Motor neuron (in vitro differentiated cells): ENCODE data around the gene CELSR1. TPM values are rescaled to one million over a fixed set of nuclear protein-coding genes. Genes with fewer than 3 reads are reported as not detected.

Experiments used
- ATAC-seq, 8 experiments: fragments of 200-7000 bp; cut with Tn5 transposase; replicated peaks in 6 of 8; 2 replicates each; pipeline ENCODE4 v1.8.0; 2021; ENCODE audit warnings: mild to moderate bottlenecking in 8 of 8, moderate library complexity in 8 of 8
- H3K27ac ChIP-seq, 2 donors: fragments of 250-450 bp; sonication (Bioruptor Pico); 2 replicates each; pipeline ENCODE4 v1.9.0; 2021; ENCODE audit warnings: antibody characterized with exemption in 2 of 2, mild to moderate bottlenecking in 2 of 2, moderate library complexity in 1 of 2
- H3K4me1 ChIP-seq, 2 donors: fragments of 250-450 bp; sonication (Bioruptor Pico); replicated peaks in 1 of 2; 2 replicates each; pipeline ENCODE4 v1.6.1; 2021; ENCODE audit warnings: antibody characterized with exemption in 2 of 2, mild to moderate bottlenecking in 2 of 2, moderate library complexity in 1 of 2
- H3K4me3 ChIP-seq, 5 donors: fragments of 250-450 bp; sonication (Bioruptor Pico); 2 replicates each; pipeline ENCODE4 v1.9.0; 2021; ENCODE audit warnings: antibody characterized with exemption in 5 of 5, mild to moderate bottlenecking in 5 of 5, moderate library complexity in 4 of 5
- WGBS, 10 experiments: fragments of 450-650 bp; shearing (Covaris generic); methylation state at CpG; one replicate each; pipeline ENCODE4 v1.0.0; 2022; 5-methylcytosine and 5-hydroxymethylcytosine counted together
- in situ Hi-C, 9 experiments: fragments of 400-800 bp; cut with MboI; loops; one replicate each; pipeline ENCODE4 v1.15.0; 2021; ENCODE audit warnings: low sequenced_read_pairs in 9 of 9, low pct_unique_long_range_greater_than_20kb in 2 of 9; ENCODE audit not compliant: unreplicated experiment in 9 of 9
- total RNA-seq, 8 experiments: library from RNA; unstranded; fragments of 300-600 nt; gene quantifications; 2 replicates each; pipeline versions ENCODE4 v1.2.3 to v1.2.4, GENCODE V29; 2022

The CELSR1 gene, protein sequence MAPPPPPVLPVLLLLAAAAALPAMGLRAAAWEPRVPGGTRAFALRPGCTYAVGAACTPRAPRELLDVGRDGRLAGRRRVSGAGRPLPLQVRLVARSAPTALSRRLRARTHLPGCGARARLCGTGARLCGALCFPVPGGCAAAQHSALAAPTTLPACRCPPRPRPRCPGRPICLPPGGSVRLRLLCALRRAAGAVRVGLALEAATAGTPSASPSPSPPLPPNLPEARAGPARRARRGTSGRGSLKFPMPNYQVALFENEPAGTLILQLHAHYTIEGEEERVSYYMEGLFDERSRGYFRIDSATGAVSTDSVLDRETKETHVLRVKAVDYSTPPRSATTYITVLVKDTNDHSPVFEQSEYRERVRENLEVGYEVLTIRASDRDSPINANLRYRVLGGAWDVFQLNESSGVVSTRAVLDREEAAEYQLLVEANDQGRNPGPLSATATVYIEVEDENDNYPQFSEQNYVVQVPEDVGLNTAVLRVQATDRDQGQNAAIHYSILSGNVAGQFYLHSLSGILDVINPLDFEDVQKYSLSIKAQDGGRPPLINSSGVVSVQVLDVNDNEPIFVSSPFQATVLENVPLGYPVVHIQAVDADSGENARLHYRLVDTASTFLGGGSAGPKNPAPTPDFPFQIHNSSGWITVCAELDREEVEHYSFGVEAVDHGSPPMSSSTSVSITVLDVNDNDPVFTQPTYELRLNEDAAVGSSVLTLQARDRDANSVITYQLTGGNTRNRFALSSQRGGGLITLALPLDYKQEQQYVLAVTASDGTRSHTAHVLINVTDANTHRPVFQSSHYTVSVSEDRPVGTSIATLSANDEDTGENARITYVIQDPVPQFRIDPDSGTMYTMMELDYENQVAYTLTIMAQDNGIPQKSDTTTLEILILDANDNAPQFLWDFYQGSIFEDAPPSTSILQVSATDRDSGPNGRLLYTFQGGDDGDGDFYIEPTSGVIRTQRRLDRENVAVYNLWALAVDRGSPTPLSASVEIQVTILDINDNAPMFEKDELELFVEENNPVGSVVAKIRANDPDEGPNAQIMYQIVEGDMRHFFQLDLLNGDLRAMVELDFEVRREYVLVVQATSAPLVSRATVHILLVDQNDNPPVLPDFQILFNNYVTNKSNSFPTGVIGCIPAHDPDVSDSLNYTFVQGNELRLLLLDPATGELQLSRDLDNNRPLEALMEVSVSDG (N-terminal part only)
- total RNA-seq, result 10 to 100 TPM in 1 of 8 experiments, 1 to 10 TPM in 6, under 1 TPM in 1; 0.76 to 26.6 (median 4.7) TPM

DNA sequence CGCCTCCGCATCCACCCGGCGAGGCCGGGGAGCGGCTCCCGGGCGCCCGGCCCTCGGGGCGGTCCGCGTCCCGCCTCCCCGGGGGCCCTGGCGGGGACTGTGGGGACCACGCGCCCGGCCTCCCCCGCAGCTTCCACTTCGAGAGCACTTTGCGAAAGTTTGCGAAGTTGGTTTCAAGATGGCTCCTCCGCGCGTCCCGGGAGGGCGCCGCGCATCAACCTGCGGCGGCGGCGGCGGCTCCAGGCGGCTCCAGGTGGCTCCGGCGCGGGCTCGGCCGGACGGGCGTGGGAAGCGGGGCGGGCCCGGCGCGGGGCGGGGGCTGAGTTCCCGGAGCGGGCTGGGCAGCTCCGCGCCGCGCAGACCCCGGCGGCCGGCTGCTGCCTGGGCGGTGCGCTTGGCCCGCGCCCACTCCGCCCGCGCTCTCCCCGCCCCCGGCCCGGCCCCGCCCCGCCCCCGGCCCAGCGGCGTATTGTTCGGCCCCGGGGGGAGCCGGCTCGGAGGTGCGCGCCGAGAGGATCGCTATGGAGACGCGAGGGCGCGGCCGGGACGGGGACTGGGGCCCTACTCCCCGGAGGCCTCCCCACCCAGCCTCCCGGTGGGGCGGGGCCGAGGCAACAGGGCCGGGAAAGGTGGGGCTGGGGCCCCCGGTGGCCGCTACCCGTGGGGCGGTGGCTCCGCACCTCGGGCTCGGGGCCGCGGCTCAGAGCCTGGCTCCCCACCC lies at the start of gene CELSR1:
CELSR1 (minus strand) TSS at position 396 of the 721 bp plus-strand sequence. CDS start 450 bp downstream, outside the sequence.
- in situ Hi-C loops, result loop anchor here in 5 of 9 experiments (25.0 kb wide), 4 partner anchors 150 to 425 kb away; no protein-coding TSS in a partner anchor
- H3K27ac ChIP-seq, result peak within 1 kb of the TSS in 1 of 2 donors; percentile 73

DNA sequence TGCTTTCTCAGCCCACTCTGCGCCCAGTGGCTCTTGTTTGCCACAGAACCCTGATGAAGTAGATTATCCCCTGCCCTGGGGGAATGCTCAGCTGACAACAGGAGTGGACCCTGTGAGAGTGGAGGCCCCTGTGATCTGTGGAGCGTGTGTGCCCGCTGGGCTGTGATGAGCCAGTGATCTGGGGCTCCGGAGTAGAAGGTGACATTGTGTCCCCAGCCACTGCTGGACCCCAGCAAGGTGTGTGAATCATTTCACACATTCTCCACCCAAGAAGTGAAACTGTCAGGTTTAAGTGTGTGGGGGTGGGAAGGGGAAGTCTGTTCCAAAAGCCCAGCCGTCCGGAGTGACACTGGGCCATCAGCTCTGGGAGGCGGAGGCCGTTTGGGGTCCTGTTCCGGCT lies 49.6 kb upstream of the CELSR1 start:
- no peak for ATAC-seq
- H3K27ac ChIP-seq, result no peak overlapping the region
- in situ Hi-C loops, result no loop called here
- H3K4me3 ChIP-seq, result no peak overlapping the region
- 100% methylated on average over 1 to 2 of the region's 9 CpGs; no CpG with 5 or more reads in 8 of the 10 experiments for WGBS, 10 experiments
- H3K4me1 ChIP-seq, result peaks cover 14 to 43% of the 10 kb centered on the region in 2 donors

More for the DNA sequence above, at the start of gene CELSR1:
- no CpG with 5 or more reads among the region's 101 CpGs for WGBS, 10 experiments
- ATAC-seq, result peak; percentile 46 to 81 (median 78)
- H3K4me1 ChIP-seq, result peaks cover 17 to 36% of the 10 kb centered on the region in 2 donors
- H3K4me3 ChIP-seq, result peak within 1 kb of the TSS; percentile 31 to 70 (median 42)

DNA sequence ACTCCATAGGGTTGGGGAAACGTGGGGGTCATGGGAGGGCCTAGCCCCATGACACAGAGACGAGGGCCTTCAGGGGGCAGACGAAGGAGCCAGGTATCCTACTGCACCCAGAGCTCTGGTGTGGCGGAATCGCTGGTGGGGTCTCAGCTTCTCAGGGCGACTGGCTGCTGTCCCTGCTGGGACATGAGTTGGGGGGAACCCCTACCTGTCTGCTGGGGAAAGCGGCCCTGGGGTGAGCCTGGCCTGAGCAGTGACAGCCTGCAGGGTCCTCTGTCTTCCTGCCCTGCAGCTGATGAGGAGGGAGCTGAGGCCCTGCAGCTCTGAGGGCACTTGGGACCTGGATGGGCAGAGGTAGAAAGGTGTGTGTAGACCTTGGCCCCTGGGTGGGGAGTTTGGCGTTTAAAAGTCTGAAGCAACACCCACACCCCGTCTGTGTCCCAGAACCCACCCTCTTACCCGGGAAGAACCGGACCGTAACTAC lies 49.2 kb upstream of the CELSR1 start:
- ATAC-seq, result no peak
- no peak overlapping the region for H3K4me3 ChIP-seq
- in situ Hi-C loops, result no loop called here
- WGBS, 10 experiments, result 67 to 100% methylated on average over 1 to 3 of the region's 12 CpGs; no CpG with 5 or more reads in 8 of the 10 experiments
- H3K27ac ChIP-seq, result no peak overlapping the region
- peaks cover 14 to 43% of the 10 kb centered on the region in 2 donors for H3K4me1 ChIP-seq

DNA sequence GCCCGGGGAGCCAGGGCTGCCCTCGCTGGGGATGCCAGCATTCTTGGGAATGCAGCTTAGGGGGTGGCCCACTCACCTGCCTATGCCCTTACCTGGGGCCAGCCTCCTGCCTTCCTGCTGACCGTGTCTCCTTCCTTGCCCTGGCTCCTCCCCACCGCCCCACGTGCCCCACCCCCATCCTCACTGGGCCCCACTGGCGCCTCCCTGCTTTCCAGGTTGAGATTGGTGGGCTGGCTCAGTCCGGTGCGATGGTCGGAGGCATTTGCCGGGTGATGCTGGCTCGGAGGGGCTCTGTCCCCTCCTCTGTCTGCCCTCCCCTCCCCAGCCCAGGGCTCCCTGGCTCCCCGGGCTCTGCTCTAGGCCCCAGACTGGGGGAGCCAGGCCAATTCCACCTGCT lies 48.7 kb upstream of the CELSR1 start:
- no CpG with 5 or more reads among the region's 12 CpGs for WGBS, 10 experiments
- no peak for ATAC-seq
- no peak overlapping the region for H3K4me3 ChIP-seq
- H3K27ac ChIP-seq, result no peak overlapping the region
- in situ Hi-C loops, result no loop called here
- H3K4me1 ChIP-seq, result peaks cover 14 to 43% of the 10 kb centered on the region in 2 donors

DNA sequence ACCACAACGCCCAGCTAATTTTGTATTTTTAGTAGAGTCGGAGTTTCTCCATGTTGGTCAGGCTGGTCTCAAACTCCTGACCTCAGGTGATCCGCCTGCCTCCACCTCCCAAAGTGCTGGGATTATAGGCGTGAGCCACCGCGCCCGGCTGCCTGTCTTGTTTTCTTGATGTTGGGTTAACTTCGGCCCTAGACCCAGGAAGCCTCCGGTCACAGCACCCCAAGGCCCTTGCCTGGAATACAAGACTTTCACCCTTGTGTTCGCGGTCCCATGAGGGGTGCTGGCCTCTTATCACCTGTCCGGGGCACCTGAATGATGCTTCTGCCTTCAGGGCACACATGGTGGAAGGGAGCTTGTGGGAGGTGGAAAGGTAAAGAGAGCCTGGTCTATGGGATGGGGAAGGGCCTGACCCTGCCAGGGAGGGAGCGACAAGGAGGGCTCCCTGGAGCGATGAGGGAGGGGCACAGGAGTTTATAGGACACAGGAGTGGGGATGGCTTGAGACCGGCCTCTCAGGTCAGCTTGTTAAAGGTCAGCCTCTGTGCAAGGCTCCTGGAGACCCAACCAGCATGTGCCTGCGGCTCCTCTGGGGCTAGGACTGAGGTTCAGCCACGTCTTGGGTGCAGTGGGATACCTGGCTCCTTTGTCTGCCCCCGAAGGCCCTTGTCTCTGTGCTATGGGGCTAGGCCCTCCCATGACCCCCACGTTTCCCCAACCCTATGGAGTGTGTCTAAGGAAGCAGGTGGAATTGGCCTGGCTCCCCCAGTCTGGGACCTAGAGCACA lies 48.1 kb upstream of the CELSR1 start:
- Histone ChIP-seq H3K4me3 (no peak overlapping the region), H3K27ac (no peak overlapping the region), H3K4me1 (peaks cover 14 to 45% of the 10 kb centered on the region in 2 donors)
- ATAC-seq, result no peak
- WGBS, 10 experiments, result 50 to 100% (median 89%) methylated on average over 1 to 9 of the region's 19 CpGs; no CpG with 5 or more reads in 3 of the 10 experiments
- in situ Hi-C loops, result no loop called here

DNA sequence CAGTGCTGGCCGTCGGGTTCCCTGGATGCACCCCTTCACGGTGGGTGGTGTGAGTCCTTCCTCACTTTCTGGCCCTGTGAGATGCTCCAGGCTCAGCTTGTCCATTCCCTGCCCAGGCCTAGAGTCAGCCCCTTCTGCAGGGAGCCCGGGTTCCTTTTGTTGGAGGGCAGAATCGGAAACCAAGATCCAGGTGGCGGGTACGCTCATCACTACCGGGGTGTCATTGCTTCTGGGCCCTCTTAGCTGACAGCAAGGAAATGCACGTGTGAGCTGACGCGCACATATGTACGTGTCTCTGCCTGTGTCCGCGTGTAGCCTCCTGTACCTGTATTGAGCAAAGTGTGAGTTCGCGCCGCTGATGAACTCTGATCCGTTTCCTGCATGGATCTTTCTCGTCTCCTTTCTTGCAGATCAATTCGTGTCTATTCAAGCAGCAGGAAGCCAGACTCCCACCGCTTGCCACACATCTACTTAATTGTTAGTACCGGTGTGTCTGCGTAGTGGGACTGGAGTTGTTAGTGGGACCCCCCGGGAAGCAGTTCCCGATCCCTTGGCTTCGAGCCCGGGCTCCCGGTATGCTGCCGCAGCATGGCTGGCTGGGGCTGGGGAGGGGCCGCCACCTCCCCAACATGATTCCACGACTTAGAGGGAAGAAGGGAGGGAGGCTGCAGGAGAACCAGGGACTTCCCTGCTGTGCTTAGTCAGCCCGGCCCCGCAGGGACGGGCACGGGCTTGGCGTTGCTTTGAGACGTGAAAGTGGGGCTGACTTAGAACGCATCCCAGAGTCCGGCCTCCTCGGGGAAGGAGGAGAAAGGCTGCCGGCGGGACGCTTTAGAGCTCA lies 46.9 kb upstream of the CELSR1 start:
- H3K4me3 ChIP-seq, result no peak overlapping the region
- in situ Hi-C loops, result no loop called here
- H3K4me1 ChIP-seq, result peaks cover 21 to 43% of the 10 kb centered on the region in 2 donors
- ATAC-seq, result peak in 7 of 8 experiments; percentile 25 to 72 (median 44)
- 20 to 90% (median 60%) methylated on average over 2 to 19 of the region's 43 CpGs; no CpG with 5 or more reads in 1 of the 10 experiments for WGBS, 10 experiments
- H3K27ac ChIP-seq, result no peak overlapping the region

DNA sequence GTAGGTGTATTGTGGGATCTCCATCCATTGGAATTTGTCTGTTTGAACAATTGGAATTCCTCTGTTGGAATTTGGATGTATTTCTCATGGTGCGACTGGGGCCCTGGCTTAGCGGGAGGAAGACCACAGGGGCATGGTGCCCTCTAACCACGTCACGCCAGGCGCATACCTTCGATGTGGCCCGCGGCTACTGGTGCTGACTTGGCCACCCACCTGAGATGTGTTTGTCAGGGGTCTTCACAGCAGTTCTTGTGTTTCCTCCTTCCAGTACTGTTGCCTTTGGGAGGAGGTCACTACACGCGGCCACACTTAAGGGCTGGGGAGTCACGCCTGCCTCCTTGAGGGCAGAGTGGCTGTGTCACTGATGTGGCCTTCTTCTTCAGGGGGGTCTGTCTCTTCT lies 46.2 kb upstream of the CELSR1 start:
- H3K4me1 ChIP-seq, result peaks cover 28 to 46% of the 10 kb centered on the region in 2 donors
- H3K27ac ChIP-seq, result no peak overlapping the region
- ATAC-seq, result no peak
- no peak overlapping the region for H3K4me3 ChIP-seq
- WGBS, 10 experiments, result 88 to 100% (median 100%) methylated on average over 2 to 7 of the region's 11 CpGs; no CpG with 5 or more reads in 5 of the 10 experiments
- in situ Hi-C loops, result no loop called here

DNA sequence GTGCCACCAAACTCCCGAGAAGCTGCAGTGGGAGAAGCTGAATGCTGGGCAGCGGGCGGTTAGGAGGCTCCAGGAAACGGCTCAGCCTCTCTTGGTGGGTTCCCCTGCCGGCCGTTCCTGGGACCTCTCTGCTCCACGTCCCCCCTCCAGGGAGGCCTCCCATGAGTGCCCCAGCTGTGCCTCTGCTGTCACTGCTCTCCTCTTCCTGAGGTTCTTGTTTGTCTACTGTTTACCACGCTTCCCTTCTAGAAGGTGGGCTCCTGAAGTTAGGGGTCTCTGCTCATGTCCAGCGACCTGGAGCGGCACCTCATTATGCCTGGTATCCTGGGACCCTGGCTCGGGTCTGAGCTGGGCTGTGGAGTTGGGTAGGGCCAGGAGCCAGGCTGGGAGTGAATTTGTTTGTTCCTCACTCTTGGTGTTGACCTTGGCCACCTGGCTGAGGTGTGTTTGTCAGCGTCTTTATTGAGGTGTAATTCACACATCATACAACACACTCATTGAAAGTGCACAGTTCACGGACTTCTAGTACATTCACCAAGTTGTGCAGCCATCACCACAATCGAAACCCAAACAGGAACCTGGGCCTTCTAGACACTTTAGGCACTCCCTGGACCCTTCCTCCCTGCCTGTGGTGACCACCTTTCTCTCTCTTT lies 45.0 kb upstream of the CELSR1 start:
- ATAC-seq, result no peak
- Histone ChIP-seq H3K4me1 (peaks cover 31 to 42% of the 10 kb centered on the region in 2 donors), H3K4me3 (no peak overlapping the region), H3K27ac (no peak overlapping the region)
- 68 to 100% (median 90%) methylated on average over 1 to 10 of the region's 14 CpGs; no CpG with 5 or more reads in 2 of the 10 experiments for WGBS, 10 experiments
- in situ Hi-C loops, result no loop called here

DNA sequence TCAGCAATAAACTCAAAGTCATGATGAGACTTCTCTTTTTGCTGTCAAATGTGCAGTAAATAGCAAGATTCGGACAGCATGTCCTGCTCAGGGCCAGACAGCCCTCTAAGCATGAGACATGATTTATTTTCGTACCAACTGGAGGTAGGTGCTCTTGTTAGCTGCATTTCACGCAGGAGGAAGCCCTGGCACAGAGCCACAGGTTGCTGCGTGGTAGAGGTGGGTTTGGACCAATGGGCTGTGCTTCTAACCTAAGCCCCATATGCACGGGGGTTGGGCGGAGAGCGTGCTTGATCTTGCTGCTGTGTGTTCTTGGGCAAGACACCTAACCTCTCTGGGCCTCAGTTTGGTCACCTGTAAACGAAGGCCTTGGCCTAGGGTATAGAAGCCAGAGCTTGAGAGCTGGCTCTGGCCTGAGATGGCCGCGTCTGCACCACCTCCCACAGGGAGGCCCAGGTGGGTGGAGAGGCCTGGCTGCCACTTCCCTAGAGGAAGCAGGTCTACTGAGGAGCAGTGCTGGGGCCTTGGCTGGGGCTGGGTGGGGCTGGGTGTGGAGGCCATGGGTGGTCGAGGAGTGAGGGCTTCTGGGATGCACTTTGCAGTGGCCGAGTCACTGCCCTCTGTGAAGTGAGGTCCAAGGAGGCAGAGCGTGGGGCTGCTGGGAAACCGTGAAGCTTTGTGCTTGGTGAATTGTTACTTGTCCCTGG lies 44.3 kb upstream of the CELSR1 start:
- in situ Hi-C loops, result no loop called here
- 60 to 100% (median 80%) methylated on average over 1 to 4 of the region's 14 CpGs; no CpG with 5 or more reads in 5 of the 10 experiments for WGBS, 10 experiments
- Histone ChIP-seq H3K4me3 (no peak overlapping the region), H3K4me1 (peaks cover 31 to 42% of the 10 kb centered on the region in 2 donors), H3K27ac (no peak overlapping the region)
- ATAC-seq, result no peak

DNA sequence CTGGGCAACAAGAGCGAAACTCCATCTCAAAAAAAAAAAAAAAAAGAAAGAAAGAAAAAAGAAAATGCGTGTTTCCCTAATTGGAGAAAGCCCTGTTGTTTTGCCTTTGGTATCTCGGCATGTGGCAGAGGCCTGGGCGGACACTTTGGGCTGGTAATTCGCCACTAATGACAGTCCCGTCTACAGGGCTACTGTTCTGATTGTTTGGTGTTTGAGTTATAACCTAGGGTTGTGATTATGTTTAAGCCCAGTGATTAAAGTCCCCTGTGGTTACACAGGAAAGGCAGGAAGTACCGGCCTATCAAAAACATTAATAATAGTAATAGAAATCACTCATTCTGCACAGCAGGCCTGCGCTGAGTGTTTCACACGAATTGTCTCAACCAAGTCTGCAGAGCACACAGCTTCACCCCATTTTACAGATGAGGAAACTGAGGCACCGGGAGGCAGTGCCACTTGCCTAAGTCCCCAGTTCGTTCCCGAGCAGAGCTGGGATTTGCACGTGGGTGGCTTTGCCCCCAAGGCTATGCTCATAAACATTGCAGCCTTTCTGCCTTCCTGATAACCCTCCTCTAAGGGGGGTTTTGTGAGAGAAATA lies 43.6 kb upstream of the CELSR1 start:
- ATAC-seq, result no peak
- 71 to 100% (median 85%) methylated on average over 1 to 8 of the region's 13 CpGs; no CpG with 5 or more reads in 1 of the 10 experiments for WGBS, 10 experiments
- Histone ChIP-seq H3K4me3 (no peak overlapping the region), H3K4me1 (peaks cover 36 to 47% of the 10 kb centered on the region in 2 donors), H3K27ac (no peak overlapping the region)
- in situ Hi-C loops, result no loop called here
